ENCODE results near the gene MEGF10.

Gene MEGF10

DNA sequence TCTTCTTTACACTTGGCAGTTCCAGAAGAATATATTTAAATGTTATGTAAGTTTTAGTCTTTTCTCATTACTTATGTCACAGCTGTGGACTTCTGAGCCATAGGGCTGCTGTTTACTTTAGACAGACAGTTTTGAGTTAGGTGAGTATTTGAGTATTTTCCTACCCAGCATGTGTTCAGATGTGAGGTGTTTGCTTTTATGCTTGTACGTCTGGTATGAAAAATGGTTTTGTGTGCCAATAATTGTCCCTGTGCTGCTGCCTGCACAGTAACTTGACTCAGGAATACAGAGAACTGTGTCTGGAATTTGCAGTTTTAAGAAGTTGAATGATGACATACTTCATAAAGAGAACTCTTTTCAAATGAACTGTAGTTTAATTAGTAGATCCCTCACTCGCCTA, 20.8 kb downstream of the MEGF10 start:
- Histone ChIP-seq H3K36me3 (ENCODE audit: insufficient read depth, low read length) (no peaks in the 10 kb centered on the region), H3K4me2 (ENCODE audit: insufficient read depth, low read length) (no peak overlapping the region), H3K27me3 (ENCODE audit: insufficient read depth, low read length, poor library complexity) (peaks cover 4% of the 10 kb centered on the region), H4K20me1 (ENCODE audit: insufficient read depth, low read length) (no peaks in the 10 kb centered on the region; the same call in 1 of the 2 replicates), H3K27ac (ENCODE audit: low read length) (no peak overlapping the region), H3K79me2 (ENCODE audit: insufficient read depth, low read length) (no peaks in the 10 kb centered on the region), H2AFZ (ENCODE audit: low read depth, low read length) (no peak overlapping the region), H3K4me1 (ENCODE audit: insufficient read depth, low read length) (no peaks in the 10 kb centered on the region), H3K4me3 (ENCODE audit: low read depth in 1 of 2, low read length in 2 of 2) (no peak overlapping the region), H3K9ac (ENCODE audit: low read depth, low read length) (no peak overlapping the region), H3K9me3 (ENCODE audit: insufficient read depth, low read length, severe bottlenecking) (no peaks in the 10 kb centered on the region)
- TF ChIP-seq EZH2 (IDR thresholded peaks at IDR 0.05; ENCODE audit: borderline replicate concordance, low read depth, low read length, severe bottlenecking), result no peak
- TF ChIP-seq, protein P1, sequence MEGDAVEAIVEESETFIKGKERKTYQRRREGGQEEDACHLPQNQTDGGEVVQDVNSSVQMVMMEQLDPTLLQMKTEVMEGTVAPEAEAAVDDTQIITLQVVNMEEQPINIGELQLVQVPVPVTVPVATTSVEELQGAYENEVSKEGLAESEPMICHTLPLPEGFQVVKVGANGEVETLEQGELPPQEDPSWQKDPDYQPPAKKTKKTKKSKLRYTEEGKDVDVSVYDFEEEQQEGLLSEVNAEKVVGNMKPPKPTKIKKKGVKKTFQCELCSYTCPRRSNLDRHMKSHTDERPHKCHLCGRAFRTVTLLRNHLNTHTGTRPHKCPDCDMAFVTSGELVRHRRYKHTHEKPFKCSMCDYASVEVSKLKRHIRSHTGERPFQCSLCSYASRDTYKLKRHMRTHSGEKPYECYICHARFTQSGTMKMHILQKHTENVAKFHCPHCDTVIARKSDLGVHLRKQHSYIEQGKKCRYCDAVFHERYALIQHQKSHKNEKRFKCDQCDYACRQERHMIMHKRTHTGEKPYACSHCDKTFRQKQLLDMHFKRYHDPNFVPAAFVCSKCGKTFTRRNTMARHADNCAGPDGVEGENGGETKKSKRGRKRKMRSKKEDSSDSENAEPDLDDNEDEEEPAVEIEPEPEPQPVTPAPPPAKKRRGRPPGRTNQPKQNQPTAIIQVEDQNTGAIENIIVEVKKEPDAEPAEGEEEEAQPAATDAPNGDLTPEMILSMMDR (IDR thresholded peaks at IDR 0.05; ENCODE audit: borderline replicate concordance, extremely low read depth, low read length, poor library complexity, severe bottlenecking), result no peak
- ATAC-seq (ENCODE audit: insufficient read depth, low read depth) (no peak), DNase-seq (no peak)

DNA sequence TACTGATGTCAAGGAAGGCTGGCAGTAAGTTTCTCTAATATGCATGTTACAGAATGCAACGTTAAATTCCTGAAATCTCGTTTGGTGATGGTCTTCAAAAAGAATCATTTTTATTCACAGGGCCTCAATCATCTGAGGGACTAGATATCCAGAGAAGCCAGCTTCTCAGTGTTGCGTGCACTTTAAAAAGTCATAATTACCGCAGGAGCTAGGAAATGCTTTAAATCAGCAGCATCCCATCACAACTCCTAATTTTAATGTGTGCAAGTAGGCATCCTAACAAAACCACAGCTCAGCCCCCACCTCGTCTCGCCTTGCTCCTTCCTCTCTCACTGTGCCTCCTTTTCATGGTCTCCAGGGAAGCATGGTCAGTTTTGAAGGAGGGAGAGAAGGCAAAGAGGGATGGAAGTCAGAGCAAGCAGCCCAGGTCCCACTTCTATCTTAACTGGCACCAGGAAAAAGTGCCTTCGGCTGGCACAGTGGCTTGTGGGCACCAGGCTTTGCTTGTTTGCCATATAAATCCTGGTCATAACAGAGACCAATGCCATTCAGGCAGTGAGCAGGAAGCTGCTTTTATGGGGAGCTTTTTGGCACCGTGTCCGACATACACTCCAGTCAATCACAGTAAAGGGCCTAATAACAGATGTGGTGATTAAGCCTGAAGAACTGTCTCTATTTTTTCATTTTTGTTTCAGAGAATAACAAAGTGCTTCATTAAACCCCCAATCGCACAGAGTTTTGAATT, 21.4 kb downstream of the MEGF10 start:
- no peaks in the 10 kb centered on the region for H3K79me2 ChIP-seq (ENCODE audit: insufficient read depth, low read length)
- no peaks in the 10 kb centered on the region for H3K4me1 ChIP-seq (ENCODE audit: insufficient read depth, low read length)
- DNase-seq, result no peak
- no peak overlapping the region for H3K27ac ChIP-seq (ENCODE audit: low read length)
- H3K36me3 ChIP-seq (ENCODE audit: insufficient read depth, low read length), result no peaks in the 10 kb centered on the region
- no peak overlapping the region for H3K9ac ChIP-seq (ENCODE audit: low read depth, low read length)
- no peak overlapping the region for H3K4me2 ChIP-seq (ENCODE audit: insufficient read depth, low read length)
- TF ChIP-seq EZH2 (IDR thresholded peaks at IDR 0.05; ENCODE audit: borderline replicate concordance, low read depth, low read length, severe bottlenecking), result no peak
- peaks cover 4% of the 10 kb centered on the region for H3K27me3 ChIP-seq (ENCODE audit: insufficient read depth, low read length, poor library complexity)
- H4K20me1 ChIP-seq (ENCODE audit: insufficient read depth, low read length), result no peaks in the 10 kb centered on the region; the same call in 1 of the 2 replicates
- no peak overlapping the region for H2AFZ ChIP-seq (ENCODE audit: low read depth, low read length)
- no peaks in the 10 kb centered on the region for H3K9me3 ChIP-seq (ENCODE audit: insufficient read depth, low read length, severe bottlenecking)
- H3K4me3 ChIP-seq (ENCODE audit: low read depth in 1 of 2, low read length in 2 of 2), result no peak overlapping the region
- ATAC-seq (ENCODE audit: insufficient read depth, low read depth), result no peak

DNA sequence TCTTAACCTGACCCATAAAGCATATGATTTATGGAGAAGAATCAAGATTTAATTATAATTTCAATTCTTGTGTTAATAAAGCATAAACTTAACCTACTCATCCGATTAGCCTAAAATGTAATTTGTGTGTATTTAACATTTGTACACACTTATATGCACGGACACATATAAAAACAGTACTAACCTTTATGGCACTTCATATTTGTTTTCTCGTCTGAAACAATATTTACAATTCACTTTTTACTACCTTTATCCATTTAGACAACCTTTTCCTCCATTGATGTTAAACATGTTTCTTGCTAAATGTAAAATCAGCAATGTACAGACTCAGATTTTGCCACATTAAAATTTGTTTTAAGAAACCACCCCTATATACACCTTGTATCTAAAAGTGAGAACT, 22.8 kb downstream of the MEGF10 start:
- H3K27ac ChIP-seq (ENCODE audit: low read length), result no peak overlapping the region
- H4K20me1 ChIP-seq (ENCODE audit: insufficient read depth, low read length), result no peaks in the 10 kb centered on the region; the same call in 1 of the 2 replicates
- TF ChIP-seq, protein P1 (IDR thresholded peaks at IDR 0.05; ENCODE audit: borderline replicate concordance, extremely low read depth, low read length, poor library complexity, severe bottlenecking), result no peak
- TF ChIP-seq EZH2 (IDR thresholded peaks at IDR 0.05; ENCODE audit: borderline replicate concordance, low read depth, low read length, severe bottlenecking), result no peak

DNA sequence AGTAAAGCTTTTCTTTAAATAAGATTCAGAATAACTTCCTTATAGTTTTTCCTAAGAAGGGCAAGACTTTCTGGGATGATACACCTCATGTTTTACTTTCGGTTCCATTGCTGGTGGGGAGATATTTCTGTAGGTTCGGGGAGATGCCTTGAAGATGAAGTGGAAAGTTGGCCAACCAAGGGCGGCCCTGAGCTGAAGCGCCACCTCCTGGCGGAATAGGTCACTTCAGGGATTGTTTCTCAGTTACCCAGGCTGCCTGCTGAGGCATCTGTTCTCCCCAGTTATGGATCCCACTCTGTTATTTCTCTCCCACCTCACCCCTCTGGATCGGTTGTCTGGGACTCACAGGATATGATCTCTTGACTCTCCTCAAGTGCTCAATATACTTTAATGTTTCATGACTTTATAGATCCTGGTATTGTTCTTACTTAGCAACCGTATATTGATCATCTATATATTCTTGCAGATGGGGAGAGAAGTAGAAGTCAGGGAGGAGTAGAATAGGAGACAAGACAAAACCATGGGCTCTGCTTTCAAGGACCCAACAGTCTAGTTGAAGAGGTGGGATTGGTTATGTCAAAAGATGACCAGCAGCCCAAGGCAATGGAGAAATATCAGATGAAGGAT, 23.4 kb downstream of the MEGF10 start:
- Histone ChIP-seq H3K4me2 (ENCODE audit: insufficient read depth, low read length) (peak overlapping the region; percentile 29; the same call in 1 of the 2 replicates), H3K4me3 (ENCODE audit: low read depth in 1 of 2, low read length in 2 of 2) (no peak overlapping the region), H4K20me1 (ENCODE audit: insufficient read depth, low read length) (no peaks in the 10 kb centered on the region; the same call in 1 of the 2 replicates), H3K27ac (ENCODE audit: low read length) (no peak overlapping the region), H3K36me3 (ENCODE audit: insufficient read depth, low read length) (no peaks in the 10 kb centered on the region), H3K4me1 (ENCODE audit: insufficient read depth, low read length) (no peaks in the 10 kb centered on the region), H3K27me3 (ENCODE audit: insufficient read depth, low read length, poor library complexity) (peaks cover 4% of the 10 kb centered on the region), H3K9me3 (ENCODE audit: insufficient read depth, low read length, severe bottlenecking) (no peaks in the 10 kb centered on the region), H3K9ac (ENCODE audit: low read depth, low read length) (no peak overlapping the region), H3K79me2 (ENCODE audit: insufficient read depth, low read length) (no peaks in the 10 kb centered on the region), H2AFZ (ENCODE audit: low read depth, low read length) (no peak overlapping the region)
- peak; percentile 92 for ATAC-seq (ENCODE audit: insufficient read depth, low read depth)
- DNase-seq, result peak; percentile 62
- TF ChIP-seq, protein P1 (IDR thresholded peaks at IDR 0.05; ENCODE audit: borderline replicate concordance, extremely low read depth, low read length, poor library complexity, severe bottlenecking), result peak; percentile 83
- no peak for TF ChIP-seq EZH2 (IDR thresholded peaks at IDR 0.05; ENCODE audit: borderline replicate concordance, low read depth, low read length, severe bottlenecking)

More for the DNA sequence above, 22.8 kb downstream of the MEGF10 start:
- H3K79me2 ChIP-seq (ENCODE audit: insufficient read depth, low read length), result no peaks in the 10 kb centered on the region
- ATAC-seq (ENCODE audit: insufficient read depth, low read depth) (no peak), DNase-seq (no peak)
- no peak overlapping the region for H3K9ac ChIP-seq (ENCODE audit: low read depth, low read length)
- H3K9me3 ChIP-seq (ENCODE audit: insufficient read depth, low read length, severe bottlenecking), result no peaks in the 10 kb centered on the region
- peaks cover 4% of the 10 kb centered on the region for H3K27me3 ChIP-seq (ENCODE audit: insufficient read depth, low read length, poor library complexity)
- H2AFZ ChIP-seq (ENCODE audit: low read depth, low read length), result no peak overlapping the region
- H3K4me2 ChIP-seq (ENCODE audit: insufficient read depth, low read length), result peak overlapping the region; percentile 29; the same call in 1 of the 2 replicates
- no peaks in the 10 kb centered on the region for H3K4me1 ChIP-seq (ENCODE audit: insufficient read depth, low read length)
- no peaks in the 10 kb centered on the region for H3K36me3 ChIP-seq (ENCODE audit: insufficient read depth, low read length)
- no peak overlapping the region for H3K4me3 ChIP-seq (ENCODE audit: low read depth in 1 of 2, low read length in 2 of 2)
